GM21447 (cell line): Measurements from ENCODE around the gene SLCO1B3.

Experiments
- ATAC-seq: cut with Tn5 transposase; IDR thresholded peaks from one replicate; pipeline ENCODE4 v1.9.1; 2021; ENCODE audit not compliant: unreplicated experiment

Gene SLCO1B3

DNA sequence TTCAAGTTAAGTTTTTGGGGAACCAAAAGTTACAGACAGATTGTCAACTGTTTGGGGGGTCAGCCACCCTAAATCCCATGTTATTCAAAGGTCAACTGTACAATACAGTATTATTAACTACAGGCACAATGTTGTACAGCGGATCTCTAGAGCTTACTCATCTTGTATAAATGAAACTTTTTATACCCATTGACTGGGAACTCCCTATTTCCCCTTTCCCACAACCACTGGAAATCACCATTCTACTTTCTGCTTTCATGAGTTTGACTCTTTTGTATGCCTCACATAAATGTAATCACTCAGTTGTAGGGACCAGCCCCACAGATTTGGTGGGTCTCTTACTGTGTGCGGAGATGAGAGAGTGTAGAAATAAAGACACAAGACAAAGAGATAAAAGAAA, 57.8 kb downstream of the SLCO1B3 start:
- ATAC-seq, result no peak

DNA sequence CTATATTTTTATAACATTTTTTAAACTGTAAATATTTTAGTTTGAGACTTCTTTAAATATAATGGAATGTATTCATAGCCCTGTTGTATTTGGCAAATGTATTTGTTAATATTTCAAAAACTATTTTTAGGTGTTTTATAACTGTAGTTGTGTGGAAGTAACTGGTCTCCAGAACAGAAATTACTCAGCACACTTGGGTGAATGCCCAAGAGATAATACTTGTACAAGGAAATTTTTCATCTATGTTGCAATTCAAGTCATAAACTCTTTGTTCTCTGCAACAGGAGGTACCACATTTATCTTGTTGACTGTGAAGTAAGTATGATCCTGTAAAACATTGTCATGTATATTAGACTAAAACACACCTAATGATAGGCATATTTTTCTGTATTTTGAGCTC, 72.8 kb downstream of the SLCO1B3 start:
- no peak for ATAC-seq

DNA sequence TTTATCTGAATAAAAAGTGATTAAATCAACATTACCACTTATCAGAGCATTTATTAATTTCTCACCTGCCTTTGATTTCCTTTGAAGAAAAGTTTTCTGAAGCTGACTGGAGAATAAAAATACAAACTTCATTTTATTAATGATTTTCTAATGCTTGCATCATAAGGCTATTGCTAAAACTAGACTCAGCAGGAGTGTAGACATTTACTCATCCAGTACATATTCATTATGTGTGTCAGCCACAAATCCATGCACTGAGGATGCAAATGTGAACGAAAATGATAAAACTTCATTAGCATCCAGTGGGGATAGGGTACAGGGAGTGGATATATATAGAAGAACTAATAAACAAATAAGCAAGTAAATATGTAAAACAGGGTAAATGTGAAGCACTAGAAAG, 74.6 kb downstream of the SLCO1B3 start:
- ATAC-seq, result no peak

DNA sequence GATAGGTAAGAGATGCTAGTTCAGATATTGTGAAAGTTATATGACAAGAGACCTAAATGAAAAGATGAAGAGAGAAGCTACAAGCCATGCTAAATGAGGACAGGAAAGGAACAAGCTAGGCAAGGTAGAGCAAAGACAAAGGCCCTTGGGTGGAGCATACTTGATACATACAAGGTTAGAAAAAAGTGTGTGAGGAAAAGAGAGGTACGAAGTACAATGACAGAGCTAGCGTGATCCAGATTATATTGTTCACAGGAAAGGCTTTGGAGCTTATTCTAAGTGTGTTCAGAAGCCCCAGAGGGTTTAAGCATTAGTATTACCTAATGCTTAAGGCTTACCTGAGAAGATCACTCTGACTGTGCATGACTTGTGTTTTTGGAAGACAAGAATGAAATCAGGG, 75.0 kb downstream of the SLCO1B3 start:
- ATAC-seq, result no peak

DNA sequence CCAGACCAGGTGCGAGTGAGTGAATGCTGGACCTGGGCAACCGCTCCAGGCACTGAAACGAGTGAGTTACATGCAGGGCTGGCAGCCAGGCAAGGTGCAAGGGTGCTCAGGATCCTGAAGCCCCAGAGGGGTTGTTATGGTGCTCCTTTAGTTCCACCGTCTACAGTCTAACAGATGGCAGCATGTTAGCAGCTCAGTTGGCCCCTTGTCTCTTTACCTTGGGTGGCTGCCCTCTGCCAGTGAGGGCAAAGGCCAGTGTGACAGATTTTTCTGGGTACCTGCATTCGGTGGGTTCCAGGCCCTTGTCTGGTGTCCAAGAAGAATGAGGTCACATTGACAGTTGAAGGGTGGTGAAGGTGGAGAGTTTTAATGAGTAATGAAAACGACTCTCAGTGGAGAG, 106.8 kb downstream of the SLCO1B3 start:
- no peak for ATAC-seq

DNA sequence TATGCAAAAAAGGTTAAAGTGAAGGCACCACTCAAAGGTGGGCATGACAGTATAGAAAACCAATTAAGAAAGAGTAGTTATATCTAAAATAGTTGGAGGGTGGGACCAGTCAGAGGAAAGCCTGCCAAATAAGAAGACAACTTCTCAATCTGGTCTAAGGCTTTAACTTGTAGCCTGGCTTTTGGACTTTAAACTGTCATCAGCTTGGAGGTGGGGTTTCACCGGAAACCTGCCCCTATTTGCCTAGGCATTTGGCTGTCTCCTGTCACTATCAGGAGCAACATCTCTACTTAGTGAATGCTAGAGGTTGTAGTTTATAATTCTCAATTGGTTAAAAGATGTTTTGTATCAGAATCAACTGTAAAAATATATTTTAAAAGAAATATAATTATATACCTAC, 107.3 kb downstream of the SLCO1B3 start:
- ATAC-seq, result no peak

DNA sequence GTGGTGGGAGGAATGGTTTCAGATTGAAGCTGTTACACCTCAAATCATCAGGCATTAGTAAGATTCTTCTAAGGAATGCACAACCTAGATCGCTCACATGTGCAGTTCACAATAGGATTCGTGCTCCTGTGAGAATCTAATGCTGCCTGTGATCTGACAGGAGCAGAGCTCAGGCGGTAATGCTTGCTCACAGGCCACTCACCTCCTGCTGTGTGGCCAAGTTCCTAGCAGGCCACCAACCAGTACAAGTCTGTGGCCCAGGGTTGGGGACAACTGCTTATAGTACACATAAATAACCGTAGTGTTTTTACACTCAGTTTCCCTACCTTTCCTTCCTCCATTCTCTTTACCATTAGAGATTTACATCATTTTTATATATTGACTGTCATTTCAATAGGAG, 121.4 kb downstream of the SLCO1B3 start:
- ATAC-seq, result no peak

DNA sequence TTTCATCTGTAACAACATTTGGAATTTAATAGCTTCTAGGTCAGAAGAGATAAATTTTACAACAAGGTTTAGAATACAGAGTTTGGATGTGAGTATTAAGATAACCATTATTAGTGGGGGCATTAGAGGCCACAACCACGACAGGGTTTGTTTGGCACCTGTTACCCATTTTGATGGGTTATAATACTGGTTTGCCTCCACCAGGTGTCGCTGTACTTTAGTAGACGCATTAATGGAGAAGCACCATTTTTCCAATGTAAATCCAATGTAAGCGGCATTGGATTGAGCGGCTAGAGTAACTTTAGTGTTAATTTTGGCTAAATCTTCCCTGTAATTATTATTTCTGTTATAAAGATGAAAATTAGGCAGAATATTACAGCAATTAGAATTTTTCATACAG, 136.2 kb downstream of the SLCO1B3 start:
- ATAC-seq, result no peak

DNA sequence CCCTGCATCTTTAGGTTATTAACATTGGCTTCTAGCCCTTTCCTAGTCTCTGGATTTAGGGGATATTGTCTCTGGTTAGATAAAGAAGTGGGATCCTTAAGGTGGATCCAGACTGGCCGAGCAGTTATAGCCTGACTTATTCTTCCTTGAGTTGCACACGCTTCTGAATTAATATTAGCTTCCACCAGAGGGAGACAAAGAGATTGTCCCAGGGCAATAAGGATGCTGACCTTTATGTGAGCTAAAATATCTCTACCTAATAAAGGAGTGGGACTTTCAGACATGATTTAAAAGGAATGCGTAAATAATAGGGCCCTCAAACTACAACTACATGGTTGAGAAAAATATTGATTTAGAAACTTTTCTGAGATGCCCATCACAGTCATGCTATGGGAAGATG, 139.7 kb downstream of the SLCO1B3 start:
- ATAC-seq, result no peak

DNA sequence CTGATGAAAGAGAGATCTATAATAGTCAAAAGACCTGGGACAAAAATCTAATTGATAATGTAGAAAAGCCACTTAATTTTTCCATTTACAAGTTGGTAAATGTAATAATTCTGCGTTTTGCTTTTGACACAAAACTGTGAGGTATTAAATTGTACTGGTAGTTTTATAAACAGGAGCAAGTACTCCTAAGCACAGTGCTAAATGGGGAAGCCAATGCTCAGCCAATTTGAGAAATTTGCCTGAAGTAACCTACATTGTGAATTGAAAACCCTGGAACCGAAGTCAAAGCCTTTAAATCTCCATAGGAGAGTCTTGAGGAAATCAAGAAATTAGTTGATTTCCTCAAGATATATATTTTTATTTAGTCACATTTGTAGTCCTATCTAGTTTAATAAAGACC, 152.8 kb downstream of the SLCO1B3 start:
- no peak for ATAC-seq

DNA sequence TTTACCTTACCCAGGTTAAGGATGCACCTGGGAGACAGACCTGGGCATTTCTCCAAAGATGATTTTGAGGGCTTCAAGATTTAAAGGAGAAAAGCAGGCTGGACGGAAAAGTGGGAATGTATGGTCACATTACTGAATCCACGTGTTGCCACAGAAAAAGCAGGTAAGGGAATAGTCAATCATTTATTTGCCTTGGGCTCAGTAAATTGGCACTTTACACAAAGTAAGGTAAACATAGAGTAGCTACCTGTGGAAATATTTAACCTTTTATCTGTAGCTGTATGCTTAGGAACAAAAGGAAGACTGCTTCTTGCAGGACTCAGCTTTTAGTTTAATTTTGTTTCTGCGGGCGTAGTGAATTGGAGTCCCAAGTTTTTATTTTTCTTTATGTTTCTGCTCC, 153.3 kb downstream of the SLCO1B3 start:
- no peak for ATAC-seq
